Natural killer cell (primary cell): ENCODE measurements around the gene BBS9. TPM values are rescaled to one million over a fixed set of nuclear protein-coding genes. Genes with fewer than 3 reads are reported as not detected.

ENCODE experiments used
- ATAC-seq, 3 donors: fragments of 150-1000 bp in 2 of 3; fragments of 200-7000 bp in 1 of 3; cut with Tn5 transposase; 1 replicate in 1 of 3; 2 replicates in 2 of 3; pipeline ENCODE4 v1.10.0; 2021; ENCODE audit warnings: mild to moderate bottlenecking in 2 of 3, moderate library complexity in 2 of 3
- DNase-seq, 2 donors: peaks; one replicate each; pipeline versions ENCODE4 v3.0.0 to v3.0.0-alpha.2; 2013 to 2021; ENCODE audit warnings: mixed read lengths in 1 of 2
- H3K27ac ChIP-seq: one replicate; pipeline ENCODE4 v1.5.1; 2013; ENCODE audit warnings: mild to moderate bottlenecking, low read length
- H3K27me3 ChIP-seq: one replicate; pipeline ENCODE4 v1.6.1; 2013; ENCODE audit warnings: low read length; ENCODE audit not compliant: control insufficient read depth, insufficient read depth
- H3K36me3 ChIP-seq: one replicate; pipeline ENCODE4 v1.6.1; 2013; ENCODE audit warnings: low read length; ENCODE audit not compliant: control insufficient read depth, insufficient read depth
- H3K4me1 ChIP-seq: one replicate; pipeline ENCODE4 v1.6.1; 2013; ENCODE audit warnings: low read length; ENCODE audit not compliant: control insufficient read depth, insufficient read depth
- H3K4me3 ChIP-seq: one replicate; pipeline ENCODE4 v1.5.1; 2013; ENCODE audit warnings: low read length
- H3K9me3 ChIP-seq: one replicate; pipeline ENCODE4 v1.6.1; 2013; ENCODE audit warnings: low read length; ENCODE audit not compliant: control insufficient read depth, insufficient read depth
- H3K27ac Mint-ChIP-seq, 2 donors: one replicate each; pipeline ENCODE4 v1.8.0; 2022; ENCODE audit warnings: mild to moderate bottlenecking in 2 of 2, mixed read lengths in 2 of 2, moderate library complexity in 1 of 2
- H3K27me3 Mint-ChIP-seq, 2 donors: one replicate each; pipeline ENCODE4 v1.8.0; 2022; ENCODE audit warnings: low read depth in 2 of 2, mixed read lengths in 2 of 2
- H3K36me3 Mint-ChIP-seq: one replicate; pipeline ENCODE4 v1.8.0; 2022; ENCODE audit warnings: mixed read lengths
- H3K4me1 Mint-ChIP-seq, 2 donors: one replicate each; pipeline ENCODE4 v1.8.0; 2022; ENCODE audit warnings: mixed read lengths in 2 of 2
- H3K4me3 Mint-ChIP-seq: one replicate; pipeline ENCODE4 v1.8.0; 2022; ENCODE audit warnings: mild to moderate bottlenecking, moderate library complexity, mixed read lengths
- H3K9me3 Mint-ChIP-seq, 2 donors: one replicate each; pipeline ENCODE4 v1.8.0; 2022; ENCODE audit warnings: mixed read lengths in 2 of 2
- CTCF ChIP-seq: fragments of 200-600 bp; IDR thresholded peaks from one replicate; pipeline ENCODE4 v1.8.0; 2022; ENCODE audit warnings: antibody characterized with exemption
- WGBS: methylation state at CpG from one replicate; pipeline ENCODE4 v1.1.7; 2013; ENCODE audit warnings: missing lambda C conversion rate; ENCODE audit not compliant: insufficient coverage; 5-methylcytosine and 5-hydroxymethylcytosine counted together
- intact Hi-C: fragments of 100-400 bp; cut with micrococcal nuclease; formaldehyde crosslinking; loops from one replicate; pipeline ENCODE4 v1.14.2; 2022
- total RNA-seq, 4 donors: library from RNA; stranded (reverse); fragments of 120-200 nt in 1 of 4; gene quantifications; one replicate each; pipeline versions ENCODE4 v1.2.3 to v1.2.4, GENCODE V29; 2013 to 2022

Gene BBS9
- total RNA-seq, 3 donors from 2014 or later (not counting 1 experiment from before 2014, with no cell fraction given): 25.1 to 34.6 (median 34.4) TPM

GRCh38 chr7:33411020-33411419 is 281.7 kb downstream of the BBS9 start:
- Histone ChIP-seq H3K27me3 (no peaks in the 10 kb centered on the region), H3K4me1 (no peaks in the 10 kb centered on the region), H3K27ac (no peak overlapping the region), H3K9me3 (no peaks in the 10 kb centered on the region), H3K36me3 (no peaks in the 10 kb centered on the region), H3K4me3 (no peak overlapping the region)
- no peak for TF ChIP-seq CTCF
- Mint-ChIP-seq H3K27me3 (no peaks in the 10 kb centered on the region), H3K4me3 (no peak overlapping the region), H3K9me3 (peaks cover 3 to 8% of the 10 kb centered on the region in 2 donors), H3K4me1 (peaks cover 0 to 4% of the 10 kb centered on the region in 2 donors), H3K27ac (no peak overlapping the region), H3K36me3 (peaks cover 23% of the 10 kb centered on the region)
- intact Hi-C loops: no loop called here
- 93% methylated on average over 2 of the region's 3 CpGs for WGBS
- ATAC-seq: no peak
- DNase-seq: no peak

GRCh38 chr7:33412331-33412730 is 283.0 kb downstream of the BBS9 start:
- Histone ChIP-seq H3K9me3 (no peaks in the 10 kb centered on the region), H3K27ac (no peak overlapping the region), H3K4me1 (no peaks in the 10 kb centered on the region), H3K4me3 (no peak overlapping the region), H3K36me3 (no peaks in the 10 kb centered on the region), H3K27me3 (no peaks in the 10 kb centered on the region)
- no peak for ATAC-seq
- TF ChIP-seq CTCF: no peak
- DNase-seq: no peak
- H3K36me3 Mint-ChIP-seq: peaks cover 18% of the 10 kb centered on the region
- no peak overlapping the region for H3K27ac Mint-ChIP-seq
- H3K9me3 Mint-ChIP-seq: peaks cover 0 to 5% of the 10 kb centered on the region in 2 donors
- H3K4me3 Mint-ChIP-seq: no peak overlapping the region
- H3K27me3 Mint-ChIP-seq: no peaks in the 10 kb centered on the region
- intact Hi-C loops: no loop called here
- H3K4me1 Mint-ChIP-seq: peaks cover 0 to 4% of the 10 kb centered on the region in 2 donors

GRCh38 chr7:33418251-33418701 is 288.9 kb downstream of the BBS9 start:
- H3K27ac Mint-ChIP-seq: no peak overlapping the region
- no peaks in the 10 kb centered on the region for H3K27me3 Mint-ChIP-seq
- no peak overlapping the region for H3K4me3 Mint-ChIP-seq
- intact Hi-C loops: no loop called here
- Histone ChIP-seq H3K36me3 (no peaks in the 10 kb centered on the region), H3K4me3 (no peak overlapping the region), H3K27ac (no peak overlapping the region), H3K27me3 (no peaks in the 10 kb centered on the region), H3K4me1 (no peaks in the 10 kb centered on the region), H3K9me3 (no peaks in the 10 kb centered on the region)
- no peak for TF ChIP-seq CTCF
- H3K9me3 Mint-ChIP-seq: no peaks in the 10 kb centered on the region
- H3K4me1 Mint-ChIP-seq: no peaks in the 10 kb centered on the region
- no peak for DNase-seq
- no peaks in the 10 kb centered on the region for H3K36me3 Mint-ChIP-seq
- no peak for ATAC-seq
- WGBS: 87% methylated on average over 6 of the region's 6 CpGs

GRCh38 chr7:33420311-33420940 is 291.1 kb downstream of the BBS9 start:
- no peaks in the 10 kb centered on the region for H3K9me3 Mint-ChIP-seq
- H3K4me3 Mint-ChIP-seq: no peak overlapping the region
- Histone ChIP-seq H3K4me1 (no peaks in the 10 kb centered on the region), H3K9me3 (no peaks in the 10 kb centered on the region), H3K4me3 (no peak overlapping the region), H3K36me3 (no peaks in the 10 kb centered on the region), H3K27ac (no peak overlapping the region), H3K27me3 (no peaks in the 10 kb centered on the region)
- TF ChIP-seq CTCF: no peak
- 84% methylated on average over 5 of the region's 6 CpGs for WGBS
- DNase-seq (no peak), ATAC-seq (no peak)
- H3K36me3 Mint-ChIP-seq: no peaks in the 10 kb centered on the region
- intact Hi-C loops: loop anchor here (10.0 kb wide), 1 partner anchor 514 kb away; no protein-coding TSS in a partner anchor
- H3K27ac Mint-ChIP-seq: no peak overlapping the region
- H3K4me1 Mint-ChIP-seq: no peaks in the 10 kb centered on the region
- no peaks in the 10 kb centered on the region for H3K27me3 Mint-ChIP-seq
